Choroid plexus epithelial cell (primary cell): ENCODE data around the gene EFNA4.

ENCODE experiments used
- DNase-seq: peaks from one replicate; pipeline ENCODE4 v3.0.0-alpha.2; 2010; ENCODE audit warnings: low read depth
- H3K4me3 ChIP-seq: 2 replicates; pipeline ENCODE4 v1.5.1; 2011; ENCODE audit warnings: low read depth, mild to moderate bottlenecking, control low read depth, low read length, moderate library complexity
- TF ChIP-seq, protein P1 (sequence below): conservative IDR thresholded peaks from 2 replicates; pipeline ENCODE4 v1.5.1; 2011; ENCODE audit warnings: low read depth, mild to moderate bottlenecking, control low read depth, inconsistent platforms, low read length, moderate library complexity

Gene EFNA4

GRCh38 chr1:155091071-155092051 lies 27.8 kb downstream of the EFNA4 start:
- TF ChIP-seq, protein P1, sequence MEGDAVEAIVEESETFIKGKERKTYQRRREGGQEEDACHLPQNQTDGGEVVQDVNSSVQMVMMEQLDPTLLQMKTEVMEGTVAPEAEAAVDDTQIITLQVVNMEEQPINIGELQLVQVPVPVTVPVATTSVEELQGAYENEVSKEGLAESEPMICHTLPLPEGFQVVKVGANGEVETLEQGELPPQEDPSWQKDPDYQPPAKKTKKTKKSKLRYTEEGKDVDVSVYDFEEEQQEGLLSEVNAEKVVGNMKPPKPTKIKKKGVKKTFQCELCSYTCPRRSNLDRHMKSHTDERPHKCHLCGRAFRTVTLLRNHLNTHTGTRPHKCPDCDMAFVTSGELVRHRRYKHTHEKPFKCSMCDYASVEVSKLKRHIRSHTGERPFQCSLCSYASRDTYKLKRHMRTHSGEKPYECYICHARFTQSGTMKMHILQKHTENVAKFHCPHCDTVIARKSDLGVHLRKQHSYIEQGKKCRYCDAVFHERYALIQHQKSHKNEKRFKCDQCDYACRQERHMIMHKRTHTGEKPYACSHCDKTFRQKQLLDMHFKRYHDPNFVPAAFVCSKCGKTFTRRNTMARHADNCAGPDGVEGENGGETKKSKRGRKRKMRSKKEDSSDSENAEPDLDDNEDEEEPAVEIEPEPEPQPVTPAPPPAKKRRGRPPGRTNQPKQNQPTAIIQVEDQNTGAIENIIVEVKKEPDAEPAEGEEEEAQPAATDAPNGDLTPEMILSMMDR, result peak; percentile 96
- no peak overlapping the region for H3K4me3 ChIP-seq

DNA sequence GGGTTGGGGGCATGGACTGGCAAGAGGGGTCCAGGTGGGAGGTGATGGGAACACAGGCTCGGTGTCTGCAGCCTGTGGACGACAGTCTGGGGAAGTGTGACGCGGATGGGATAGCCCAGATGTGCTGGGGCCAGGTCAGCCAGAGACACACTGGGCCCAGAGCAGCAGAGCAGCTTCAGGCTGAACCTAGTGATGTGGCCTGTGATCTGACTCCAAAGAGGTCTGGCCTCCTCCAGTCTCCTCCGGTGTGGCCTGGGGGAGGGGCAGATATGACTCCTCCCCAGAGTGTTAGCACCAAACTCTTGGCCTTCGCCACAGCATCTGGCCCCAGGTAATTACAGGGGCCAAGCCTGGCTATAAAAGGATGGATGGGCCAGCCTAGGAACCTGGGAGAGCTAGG lies 28.6 kb downstream of the EFNA4 start:
- no peak for DNase-seq
- H3K4me3 ChIP-seq, result no peak overlapping the region
- TF ChIP-seq, protein P1, result no peak

More at GRCh38 chr1:155091071-155092051, 27.8 kb downstream of the EFNA4 start:
- DNase-seq, result peak; percentile 72

DNA sequence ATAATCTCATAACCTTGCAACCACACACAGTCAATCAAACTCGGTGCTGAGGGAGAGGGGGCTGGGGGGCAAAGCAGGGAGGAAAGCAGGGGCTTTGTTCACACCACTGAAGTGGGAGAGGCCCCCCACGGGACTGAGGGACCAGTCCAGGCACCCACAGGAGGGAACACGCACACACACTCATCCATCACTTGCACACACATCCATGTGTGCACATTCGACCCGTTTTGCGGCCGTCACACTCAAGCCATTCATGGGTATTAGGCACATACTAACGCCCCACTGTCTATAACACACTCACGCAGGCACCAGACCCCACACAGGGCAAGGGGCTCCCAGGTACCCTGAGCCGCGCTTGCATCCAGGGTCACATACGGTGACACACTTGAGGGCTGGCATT lies 29.1 kb downstream of the EFNA4 start:
- no peak for DNase-seq
- TF ChIP-seq, protein P1, result no peak
- no peak overlapping the region for H3K4me3 ChIP-seq

- H3K4me3 ChIP-seq, result no peak overlapping the region
- peak; percentile 76 for DNase-seq
- TF ChIP-seq, protein P1, result peak; percentile 69
Observed at GRCh38 chr1:155093911-155094621, 30.5 kb downstream of the EFNA4 start.

GRCh38 chr1:155094622-155094948 lies 31.0 kb downstream of the EFNA4 start:
- H3K4me3 ChIP-seq, result no peak overlapping the region
- TF ChIP-seq, protein P1, result no peak
- DNase-seq, result no peak

- DNase-seq, result no peak
- no peak overlapping the region for H3K4me3 ChIP-seq
- TF ChIP-seq, protein P1, result no peak
Observed at GRCh38 chr1:155099331-155099730, 35.8 kb downstream of the EFNA4 start.
